Stomach (tissue), 9 donors: ENCODE measurements around the gene GUCY1A1. TPM values are rescaled to one million over a fixed set of nuclear protein-coding genes. Genes with fewer than 3 reads are reported as not detected.

Source experiments
- DNase-seq, 2 donors: peaks; one replicate each; pipeline versions ENCODE4 v3.0.0 to v3.0.0-alpha.2; 2013 to 2019
- H3K27ac ChIP-seq, 5 donors: fragments of 200-600 bp in 4 of 5; sonication (generic) in 4 of 5; one replicate each; pipeline ENCODE4 v1.5.1; 2013 to 2019; ENCODE audit warnings: mild to moderate bottlenecking in 1 of 5, moderate library complexity in 1 of 5
- H3K27me3 ChIP-seq, 3 donors: fragments of 200-600 bp; sonication (generic); one replicate each; pipeline ENCODE4 v1.5.1; 2017 to 2019; ENCODE audit warnings: mixed run types in 1 of 3
- H3K36me3 ChIP-seq, 4 donors: fragments of 200-600 bp; sonication (generic); 1 replicate in 3 of 4; 2 replicates in 1 of 4; pipeline ENCODE4 v1.5.1; 2016 to 2019
- H3K4me1 ChIP-seq, 4 donors: fragments of 200-600 bp; sonication (generic); one replicate each; pipeline ENCODE4 v1.5.1; 2016 to 2019
- H3K4me3 ChIP-seq, 4 donors: fragments of 200-600 bp; sonication (generic) in 3 of 4; one replicate each; pipeline ENCODE4 v1.5.1; 2016 to 2019; ENCODE audit warnings: mild to moderate bottlenecking in 1 of 4
- H3K9me3 ChIP-seq, 4 donors: fragments of 200-600 bp; sonication (generic); one replicate each; pipeline ENCODE4 v1.5.1; 2016 to 2019
- CTCF ChIP-seq, 7 experiments: fragments of 450-650 bp in 4 of 7; fragments of 200-600 bp in 3 of 7; sonication (generic) in 3 of 7; IDR thresholded peaks; one replicate each; pipeline ENCODE4 v1.5.1; 2016 to 2019; ENCODE audit warnings: antibody characterized with exemption in 7 of 7, control low read depth in 2 of 7, mild to moderate bottlenecking in 1 of 7
- EP300 ChIP-seq: sonication (generic); formaldehyde crosslinking; IDR thresholded peaks from one replicate; pipeline ENCODE4 v1.6.1; 2017; ENCODE audit warnings: antibody characterized with exemption
- POLR2A ChIP-seq, 4 donors: fragments of 450-650 bp; IDR thresholded peaks; one replicate each; pipeline ENCODE4 v1.6.1; 2016; ENCODE audit warnings: antibody characterized with exemption in 4 of 4, control low read depth in 2 of 4, mild to moderate bottlenecking in 1 of 4, moderate library complexity in 1 of 4
- POLR2AphosphoS5 ChIP-seq, 3 donors: sonication (generic); formaldehyde crosslinking; IDR thresholded peaks; one replicate each; pipeline ENCODE4 v1.6.1; 2016; ENCODE audit warnings: antibody characterized with exemption in 3 of 3
- WGBS, 5 donors: extraction: QIAGEN DNeasy Blood & Tissue Kit in 3 of 5; methylation state at CpG; one replicate each; pipeline versions ENCODE4 v1.1.5 to v1.1.7; 2013 to 2018; 5-methylcytosine and 5-hydroxymethylcytosine counted together
- intact Hi-C: fragments of 100-400 bp; cut with DNase I; formaldehyde crosslinking; loops from one replicate; pipeline ENCODE4 v1.15.1; 2023; ENCODE audit warnings: low total_unique reads
- polyA plus RNA-seq, 3 donors: library from polyadenylated mRNA; stranded (reverse); fragments of 200-250 nt; gene quantifications; one replicate each; pipeline ENCODE4 v1.2.3, GENCODE V29; 2013
- total RNA-seq, 5 donors: library from RNA; depleted of rRNA; stranded (reverse); fragments of >200 nt; gene quantifications; one replicate each; pipeline versions ENCODE4 v1.1.0 to v1.2.3, GENCODE V29; 2014 to 2016
- donor health status: healthy with polysubstance abuse.
- donor health status: Bipolar disorder and iron deficiency.
- donor health status: healthy.

Gene GUCY1A1
- total and polyA plus RNA-seq, 8 donors, result 4.1 to 49.1 (median 12.2) TPM

- peaks cover 0 to 9% (median 3%) of the 10 kb centered on the region in 4 donors for H3K4me1 ChIP-seq
- DNase-seq, result peak in 1 of 2 donors; percentile 69
- H3K36me3 ChIP-seq, result no peaks in the 10 kb centered on the region
- peak overlapping the region in 1 of 5 donors; percentile 39 for H3K27ac ChIP-seq
- intact Hi-C loops, result no loop called here
- 50 to 73% (median 62%) methylated on average over 1 of the region's 1 CpG for WGBS, 5 donors
- H3K27me3 ChIP-seq, result no peaks in the 10 kb centered on the region
- H3K9me3 ChIP-seq, result no peaks in the 10 kb centered on the region
- H3K4me3 ChIP-seq, result no peak overlapping the region
- TF ChIP-seq CTCF (IDR thresholded peaks at IDR 0.05) (no peak), POLR2AphosphoS5 (IDR thresholded peaks at IDR 0.05) (no peak), EP300 (no peak), POLR2A (IDR thresholded peaks at IDR 0.05) (no peak)
Measured at GRCh38 chr4:155629956-155630355, 36.7 kb upstream of the GUCY1A1 start.

- Histone ChIP-seq H3K36me3 (no peaks in the 10 kb centered on the region), H3K27ac (no peak overlapping the region), H3K27me3 (no peaks in the 10 kb centered on the region), H3K9me3 (no peaks in the 10 kb centered on the region), H3K4me3 (no peak overlapping the region), H3K4me1 (peaks cover 0 to 9% (median 3%) of the 10 kb centered on the region in 4 donors)
- TF ChIP-seq POLR2A (IDR thresholded peaks at IDR 0.05), result no peak
- TF ChIP-seq POLR2AphosphoS5 (IDR thresholded peaks at IDR 0.05), result no peak
- no peak for TF ChIP-seq EP300
- TF ChIP-seq CTCF (IDR thresholded peaks at IDR 0.05), result no peak
- DNase-seq, result peak in 1 of 2 donors; percentile 62
- intact Hi-C loops, result no loop called here
- WGBS, 5 donors, result 56 to 78% (median 76%) methylated on average over 4 of the region's 4 CpGs
Measured at GRCh38 chr4:155632310-155632840, 34.3 kb upstream of the GUCY1A1 start.

GRCh38 chr4:155638195-155638965, 28.3 kb upstream of the GUCY1A1 start:
- no peak for DNase-seq
- no peak for TF ChIP-seq POLR2A (IDR thresholded peaks at IDR 0.05)
- no peak for TF ChIP-seq CTCF (IDR thresholded peaks at IDR 0.05)
- TF ChIP-seq EP300, result no peak
- TF ChIP-seq POLR2AphosphoS5 (IDR thresholded peaks at IDR 0.05), result no peak
- WGBS, 5 donors, result 59 to 71% (median 70%) methylated on average over 5 of the region's 5 CpGs
- no peak overlapping the region for H3K27ac ChIP-seq
- H3K36me3 ChIP-seq, result no peaks in the 10 kb centered on the region
- H3K4me1 ChIP-seq, result peaks cover 0 to 11% (median 0%) of the 10 kb centered on the region in 4 donors
- no peaks in the 10 kb centered on the region for H3K27me3 ChIP-seq
- no peaks in the 10 kb centered on the region for H3K9me3 ChIP-seq
- H3K4me3 ChIP-seq, result no peak overlapping the region
- intact Hi-C loops, result no loop called here

GRCh38 chr4:155639704-155640523, 26.7 kb upstream of the GUCY1A1 start:
- H3K4me3 ChIP-seq, result no peak overlapping the region
- H3K36me3 ChIP-seq, result no peaks in the 10 kb centered on the region
- no peaks in the 10 kb centered on the region for H3K27me3 ChIP-seq
- H3K9me3 ChIP-seq, result no peaks in the 10 kb centered on the region
- intact Hi-C loops, result no loop called here
- DNase-seq, result peak in 1 of 2 donors; percentile 44
- peaks cover 0 to 11% (median 0%) of the 10 kb centered on the region in 4 donors for H3K4me1 ChIP-seq
- TF ChIP-seq POLR2AphosphoS5 (IDR thresholded peaks at IDR 0.05) (no peak), CTCF (IDR thresholded peaks at IDR 0.05) (no peak), EP300 (no peak), POLR2A (IDR thresholded peaks at IDR 0.05) (no peak)
- 51 to 87% (median 65%) methylated on average over 3 of the region's 3 CpGs for WGBS, 5 donors
- no peak overlapping the region for H3K27ac ChIP-seq
